Esophagus squamous epithelium (tissue), 4 donors: ENCODE measurements around the gene SCGB2A2.

Experiments
- CTCF ChIP-seq, 6 experiments: fragments of 450-650 bp in 4 of 6; fragments of 200-600 bp in 2 of 6; sonication (generic) in 2 of 6; IDR thresholded peaks; one replicate each; pipeline ENCODE4 v1.5.1; 2016 to 2019; ENCODE audit warnings: antibody characterized with exemption in 6 of 6, mild to moderate bottlenecking in 4 of 6, moderate library complexity in 4 of 6
- POLR2A ChIP-seq, 4 donors: fragments of 450-650 bp; IDR thresholded peaks; one replicate each; pipeline ENCODE4 v1.6.1; 2017; ENCODE audit warnings: antibody characterized with exemption in 4 of 4, mild to moderate bottlenecking in 4 of 4, moderate library complexity in 3 of 4

GRCh38 chr11:62237499-62237898, 32.5 kb upstream of the SCGB2A2 start:
- TF ChIP-seq CTCF (IDR thresholded peaks at IDR 0.05) (no peak), POLR2A (IDR thresholded peaks at IDR 0.05) (no peak)
